GM19438 (cell line): ENCODE results near the gene NUP155.
"Not testable (repeated sequence)": the region's sequence is repeated elsewhere in the genome, so short reads cannot be mapped to it uniquely, and the experiment has no call there.

Source experiments
- ATAC-seq: cut with Tn5 transposase; IDR thresholded peaks from one replicate; pipeline ENCODE4 v1.9.1; 2021; ENCODE audit warnings: low read depth; ENCODE audit not compliant: unreplicated experiment

Gene NUP155

GRCh38 chr5:37296313-37296712 lies 74.6 kb downstream of the NUP155 start:
- not testable (repeated sequence) for ATAC-seq

DNA sequence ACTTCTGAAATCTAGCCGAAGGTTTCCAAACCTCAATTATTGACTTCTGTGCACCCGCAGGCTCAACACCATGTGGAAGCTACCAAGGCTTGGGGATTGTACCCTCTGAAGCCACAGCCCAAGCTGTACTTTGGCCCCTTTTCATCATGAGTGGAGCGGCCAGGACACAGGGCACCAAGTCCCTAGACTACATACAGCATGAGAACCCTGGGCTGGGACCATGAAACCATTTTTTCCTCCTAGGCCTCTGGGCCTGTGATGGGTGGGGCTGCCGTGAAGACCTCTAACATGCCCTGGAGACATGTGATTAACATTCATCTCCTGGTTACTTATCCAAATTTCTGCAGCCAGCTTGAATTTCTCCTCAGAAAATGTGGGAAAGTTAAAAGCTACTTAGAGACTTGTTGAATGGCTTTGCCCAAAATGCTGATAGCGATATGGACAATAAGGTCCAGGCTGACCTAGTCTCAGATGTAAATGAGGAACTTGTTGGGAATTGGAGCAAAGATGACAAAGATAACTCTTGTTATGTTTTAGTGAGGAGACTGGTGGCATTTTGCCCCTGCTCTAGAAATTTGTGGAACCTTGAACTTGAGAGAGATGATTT lies 87.6 kb downstream of the NUP155 start:
- no peak for ATAC-seq

GRCh38 chr5:37275511-37275910 lies 95.4 kb downstream of the NUP155 start:
- no peak for ATAC-seq

DNA sequence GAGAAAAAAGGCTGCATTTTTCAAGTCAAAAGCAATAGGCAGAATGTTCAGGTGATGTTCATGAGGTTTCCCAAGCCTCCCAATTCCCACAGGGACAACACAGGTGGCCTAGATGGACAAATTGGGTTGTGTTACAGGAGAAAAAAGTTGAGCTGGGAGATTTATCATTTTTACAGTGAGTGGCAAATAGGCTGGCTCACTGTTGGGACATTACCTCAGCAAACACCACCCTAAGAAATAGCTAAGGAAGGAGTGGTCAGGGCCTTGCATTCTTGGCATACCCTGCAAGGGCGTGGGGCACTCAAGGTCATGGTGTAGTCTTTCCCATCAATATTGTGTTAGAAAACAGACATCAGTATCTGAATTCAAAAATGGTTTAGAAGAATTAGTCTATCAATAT lies 98.4 kb downstream of the NUP155 start:
- no peak for ATAC-seq

- not testable (repeated sequence) for ATAC-seq
These were observed 102.8 kb downstream of the NUP155 start for GRCh38 chr5:37268100-37268499.

- no peak for ATAC-seq
These were observed 115.0 kb downstream of the NUP155 start for GRCh38 chr5:37255774-37256358.

DNA sequence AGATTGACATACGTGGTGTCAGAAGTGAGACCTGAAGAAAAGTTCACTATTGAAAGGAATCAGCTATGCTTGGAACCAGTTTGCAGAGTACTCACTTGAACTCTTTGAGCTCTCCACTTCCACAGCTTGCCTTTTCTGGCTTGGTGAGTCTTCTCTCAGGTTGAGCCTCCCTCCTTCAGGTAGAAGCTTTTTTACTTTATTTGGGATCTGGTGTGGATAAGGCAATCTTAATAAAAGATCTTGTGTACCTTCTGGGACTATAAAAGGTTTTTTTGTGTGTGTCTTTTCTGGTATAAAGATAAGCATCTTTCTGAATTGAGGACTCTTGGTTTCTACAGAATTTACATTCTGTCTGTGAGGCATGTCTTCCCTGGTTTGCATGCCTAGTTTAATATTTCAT lies 116.3 kb downstream of the NUP155 start:
- ATAC-seq: no peak

DNA sequence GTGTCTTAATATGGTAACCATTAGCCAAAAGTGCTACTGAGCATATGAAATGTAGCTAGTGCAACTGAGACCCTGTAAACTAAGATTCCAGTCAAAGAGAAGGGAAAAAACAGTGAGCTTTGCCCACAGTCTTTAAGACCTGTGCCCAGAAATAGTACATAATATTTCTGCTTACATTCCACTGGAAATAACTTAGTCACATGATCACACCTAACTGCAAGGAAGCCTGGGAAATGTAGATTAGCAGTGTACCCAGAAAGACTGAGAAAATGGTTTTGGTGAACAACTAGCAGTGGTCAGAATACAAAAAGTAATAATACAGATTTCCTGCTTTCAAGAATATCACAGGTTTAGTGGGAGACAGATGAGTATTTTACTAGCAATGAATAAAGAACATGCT lies 119.2 kb downstream of the NUP155 start:
- ATAC-seq: no peak

GRCh38 chr5:37249815-37250164 lies 121.1 kb downstream of the NUP155 start:
- ATAC-seq: no peak

DNA sequence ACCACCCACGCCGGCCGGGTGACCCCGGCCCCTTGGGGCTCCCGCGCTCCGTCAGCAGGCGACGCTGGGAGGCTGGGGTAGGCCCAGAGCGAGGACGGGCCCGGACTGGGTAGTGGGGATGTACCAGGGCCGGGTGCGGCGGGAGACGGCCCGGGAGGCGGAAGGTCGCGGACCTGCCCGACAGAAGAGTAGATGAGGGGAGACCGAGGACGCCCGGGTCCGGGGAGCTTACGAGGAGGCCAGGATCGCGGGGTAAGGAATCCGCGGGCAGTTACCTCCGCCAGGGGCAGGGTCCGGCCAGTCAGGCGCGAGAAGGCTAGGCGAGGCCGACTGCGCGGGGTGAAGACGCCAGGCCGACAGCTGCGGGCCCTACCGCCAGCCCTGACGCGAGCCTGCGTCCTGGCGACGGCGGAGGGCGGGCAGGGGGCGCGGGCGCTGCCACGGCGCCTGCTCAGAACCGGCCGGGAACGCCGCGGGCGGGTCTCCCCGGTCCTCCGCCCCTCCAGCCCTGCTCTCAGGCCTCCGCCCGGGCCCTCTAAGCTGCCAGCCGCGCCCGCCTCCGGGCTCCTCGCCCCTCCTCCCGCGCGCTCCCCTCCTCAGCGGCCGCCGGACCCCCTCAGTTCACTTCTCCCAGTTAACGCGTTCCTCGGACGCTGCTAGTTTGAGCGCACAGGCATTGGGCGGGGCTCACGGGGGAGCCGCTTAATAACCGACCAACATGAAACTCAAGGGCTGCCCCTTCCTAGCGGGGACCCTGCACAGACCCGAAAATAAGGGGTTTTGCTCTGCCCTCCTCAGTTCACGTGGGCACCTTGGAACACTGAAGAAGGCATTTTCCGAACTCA lies 121.7 kb downstream of the NUP155 start, which contains the start of gene CPLANE1:
Gene CPLANE1, minus strand, starts transcription at position 407 of the 845 bp plus-strand sequence. CDS start 1,678 bp downstream, outside the sequence.
- peak; percentile 76 for ATAC-seq

GRCh38 chr5:37248421-37248969 lies 122.4 kb downstream of the NUP155 start:
- no peak for ATAC-seq

DNA sequence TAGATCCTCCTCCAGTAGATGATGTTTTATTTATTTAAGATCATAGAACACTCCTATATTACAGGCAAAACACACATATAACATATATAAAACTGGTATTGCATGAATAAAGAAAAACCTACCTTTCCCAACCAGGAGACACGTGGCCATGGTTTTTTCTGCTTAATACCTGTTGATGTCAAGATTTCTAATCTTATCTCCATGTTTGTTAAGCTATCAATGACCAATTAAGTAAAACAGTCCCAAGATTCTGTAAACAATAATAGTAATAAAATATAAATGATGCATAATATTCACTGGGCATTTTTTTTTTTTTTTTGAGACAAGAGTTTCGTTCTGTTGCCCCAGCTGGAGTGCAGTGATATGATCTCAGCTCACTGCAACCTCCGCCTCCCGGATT lies 123.4 kb downstream of the NUP155 start:
- no peak for ATAC-seq

- ATAC-seq: no peak
These were observed 123.9 kb downstream of the NUP155 start for GRCh38 chr5:37247036-37247435.
